H1 (cell line): Measurements from ENCODE around the gene PPP2R2B. TPM values are rescaled to one million over a fixed set of nuclear protein-coding genes. Genes with fewer than 3 reads are reported as not detected.

Experiments
- CTCF ChIA-PET: fragments of 300-600 bp; sonication (Branson Sonifier 250); formaldehyde crosslinking; loops from one replicate; lab custom pipeline; 2021; ENCODE audit not compliant: partially characterized antibody; lab: Charles Lee
- POLR2A ChIA-PET: fragments of 300-600 bp; sonication (Branson Sonifier 250); formaldehyde crosslinking; loops from one replicate; lab custom pipeline; 2021; ENCODE audit warnings: inconsistent platforms; ENCODE audit not compliant: partially characterized antibody; lab: Charles Lee
- DNase-seq, 2 experiments: peaks; one replicate each; pipeline versions ENCODE4 v3.0.0 to v3.0.0-alpha.2; 2010 to 2022; ENCODE audit warnings: low spot score in 2 of 2, low read depth in 1 of 2, mixed read lengths in 1 of 2
- FAIRE-seq: peaks from 2 replicates; lab custom pipeline; 2011; peaks lifted over from hg19 to GRCh38; lab: Jason Lieb, UNC
- H2AFZ ChIP-seq: 2 replicates; pipeline ENCODE4 v1.8.1; 2012; ENCODE audit warnings: low read length, inconsistent platforms
- H2AK5ac ChIP-seq: 2 replicates; pipeline ENCODE4 v1.6.1; 2013; ENCODE audit warnings: low read depth, low read length
- H2BK120ac ChIP-seq: replicated peaks from 2 replicates; pipeline ENCODE3; 2013; ENCODE audit warnings: low read depth, low read length, inconsistent platforms
- H2BK12ac ChIP-seq: 2 replicates; pipeline ENCODE4 v1.6.1; 2013; ENCODE audit warnings: low read depth, low read length
- H2BK15ac ChIP-seq: 2 replicates; pipeline ENCODE4 v1.6.1; 2013; ENCODE audit warnings: low read length
- H2BK20ac ChIP-seq: 2 replicates; pipeline ENCODE4 v1.6.1; 2013; ENCODE audit warnings: low read length
- H2BK5ac ChIP-seq: 2 replicates; pipeline ENCODE4 v1.6.1; 2013; ENCODE audit warnings: low read depth, low read length
- H3K14ac ChIP-seq: 2 replicates; pipeline ENCODE4 v1.6.1; 2013; ENCODE audit warnings: inconsistent platforms; ENCODE audit not compliant: insufficient read length
- H3K18ac ChIP-seq: 2 replicates; pipeline ENCODE4 v1.6.1; 2013; ENCODE audit warnings: low read length; ENCODE audit errors: extremely low read depth
- H3K23ac ChIP-seq: 2 replicates; pipeline ENCODE4 v1.6.1; 2013; ENCODE audit warnings: inconsistent platforms; ENCODE audit not compliant: insufficient read length
- H3K23me2 ChIP-seq: 2 replicates; pipeline ENCODE4 v1.6.1; 2013; ENCODE audit warnings: low read depth, low read length
- H3K27ac ChIP-seq: 2 replicates; pipeline ENCODE4 v1.6.1; 2011; ENCODE audit warnings: low read depth, low read length, inconsistent platforms
- H3K27me3 ChIP-seq, 4 experiments: replicated peaks in 1 of 4; 1 replicate in 1 of 4; 2 replicates in 3 of 4; pipeline versions ENCODE4 v1.6.1 to v1.8.1; 2011 to 2013; ENCODE audit warnings: low read length in 3 of 4, mild to moderate bottlenecking in 3 of 4, inconsistent platforms in 2 of 4, mixed read lengths in 2 of 4, moderate library complexity in 1 of 4; ENCODE audit not compliant: control insufficient read depth in 3 of 4, insufficient read depth in 3 of 4; ENCODE audit errors: extremely low read depth in 1 of 4
- H3K36me3 ChIP-seq, 4 experiments: 2 replicates each; pipeline versions ENCODE4 v1.6.1 to v1.8.1; 2011 to 2013; ENCODE audit warnings: mild to moderate bottlenecking in 4 of 4, low read length in 3 of 4, moderate library complexity in 2 of 4, control low read depth in 1 of 4, inconsistent platforms in 1 of 4; ENCODE audit not compliant: insufficient read depth in 4 of 4, control insufficient read depth in 2 of 4
- H3K4ac ChIP-seq: replicated peaks from 2 replicates; pipeline ENCODE3; 2013; ENCODE audit warnings: low read length, low read depth, mixed read lengths, inconsistent platforms; ENCODE audit not compliant: insufficient read length
- H3K4me1 ChIP-seq, 4 experiments: replicated peaks in 1 of 4; 1 replicate in 1 of 4; 2 replicates in 3 of 4; pipeline versions ENCODE4 v1.6.1 to v1.8.1; 2011 to 2013; ENCODE audit warnings: low read length in 3 of 4, inconsistent platforms in 2 of 4, mixed read lengths in 1 of 4; ENCODE audit not compliant: insufficient read depth in 4 of 4, control insufficient read depth in 3 of 4
- H3K4me2 ChIP-seq, 2 experiments: 2 replicates each; pipeline versions ENCODE4 v1.6.1 to v1.8.1; 2011 to 2013; ENCODE audit warnings: low read depth in 2 of 2, low read length in 2 of 2, control low read depth in 1 of 2, inconsistent platforms in 1 of 2, mild to moderate bottlenecking in 1 of 2; ENCODE audit not compliant: insufficient read depth in 1 of 2
- H3K4me3 ChIP-seq, 4 experiments: fragments of 200-600, 300-600 bp in 1 of 4; sonication (generic), shearing (Covaris generic), sonication (Bioruptor Twin) in 1 of 4; 2 replicates each; pipeline versions ENCODE4 v1.5.1 to v1.8.1; 2011 to 2016; ENCODE audit warnings: low read length in 4 of 4, low read depth in 3 of 4, control low read depth in 2 of 4, inconsistent platforms in 2 of 4, mild to moderate bottlenecking in 2 of 4, mixed read lengths in 1 of 4, moderate library complexity in 1 of 4; ENCODE audit not compliant: insufficient read depth in 2 of 4; ENCODE audit errors: extremely low read depth in 1 of 4
- H3K56ac ChIP-seq: replicated peaks from 2 replicates; pipeline ENCODE3; 2013; ENCODE audit warnings: low read depth, mild to moderate bottlenecking, mixed read lengths, low read length, inconsistent platforms; ENCODE audit not compliant: insufficient read length
- H3K79me1 ChIP-seq: 2 replicates; pipeline ENCODE4 v1.6.1; 2013; ENCODE audit warnings: low read depth, low read length, control low read depth
- H3K79me2 ChIP-seq, 2 experiments: 2 replicates each; pipeline versions ENCODE4 v1.6.1 to v1.8.1; 2012 to 2013; ENCODE audit warnings: low read length in 2 of 2, mild to moderate bottlenecking in 2 of 2, inconsistent platforms in 1 of 2; ENCODE audit not compliant: insufficient read depth in 2 of 2, control insufficient read depth in 1 of 2
- H3K9ac ChIP-seq, 4 experiments: replicated peaks in 1 of 4; 1 replicate in 1 of 4; 2 replicates in 3 of 4; pipeline versions ENCODE4 v1.6.1 to v1.8.1; 2011 to 2013; ENCODE audit warnings: low read depth in 3 of 4, low read length in 3 of 4, control low read depth in 2 of 4, mild to moderate bottlenecking in 2 of 4, moderate library complexity in 2 of 4, inconsistent platforms in 1 of 4; ENCODE audit errors: extremely low read depth in 1 of 4
- H3K9me3 ChIP-seq, 2 experiments: 2 replicates each; pipeline versions ENCODE4 v1.6.1 to v1.8.1; 2012 to 2013; ENCODE audit warnings: mild to moderate bottlenecking in 2 of 2, moderate library complexity in 2 of 2, control low read depth in 1 of 2, inconsistent platforms in 1 of 2, low read depth in 1 of 2, low read length in 1 of 2, mixed read lengths in 1 of 2; ENCODE audit not compliant: insufficient read depth in 2 of 2
- H4K20me1 ChIP-seq, 2 experiments: replicated peaks in 1 of 2; 2 replicates each; pipeline versions ENCODE3 to v1.8.1; 2011 to 2013; ENCODE audit warnings: inconsistent platforms in 2 of 2, low read length in 2 of 2, mild to moderate bottlenecking in 1 of 2; ENCODE audit not compliant: insufficient read depth in 2 of 2, control insufficient read depth in 1 of 2
- H4K5ac ChIP-seq: 2 replicates; pipeline ENCODE4 v1.6.1; 2013; ENCODE audit warnings: low read length, low read depth, mixed read lengths, inconsistent platforms; ENCODE audit not compliant: insufficient read length
- H4K8ac ChIP-seq: 2 replicates; pipeline ENCODE4 v1.8.0; 2013; ENCODE audit warnings: mild to moderate bottlenecking, moderate library complexity, low read length, inconsistent platforms; ENCODE audit not compliant: insufficient read depth; ENCODE audit errors: extremely low read depth
- H4K91ac ChIP-seq: replicated peaks from 2 replicates; pipeline ENCODE3; 2013; ENCODE audit warnings: low read length, mixed read lengths, inconsistent platforms; ENCODE audit not compliant: insufficient read length
- PHF8 ChIP-seq: fragments of 200-600 bp; sonication (generic); conservative IDR thresholded peaks from 2 replicates; pipeline ENCODE4 v1.7.1; 2012; ENCODE audit warnings: low read depth, mild to moderate bottlenecking, inconsistent platforms, low read length, moderate library complexity
- POLR2AphosphoS5 ChIP-seq: IDR thresholded peaks from 2 replicates; pipeline ENCODE4 v1.6.1; 2011; ENCODE audit warnings: low read depth, low read length
- SP1 ChIP-seq: IDR thresholded peaks from 2 replicates; pipeline ENCODE4 v1.6.1; 2011; ENCODE audit warnings: low read depth, low read length
- WGBS, 2 experiments: shearing (Covaris generic) in 1 of 2; methylation state at CpG; one replicate each; pipeline versions ENCODE4 v1.1.6 to v1.1.7; 2013 to 2015; ENCODE audit warnings: low lambda C conversion rate in 2 of 2, mixed read lengths in 2 of 2, inconsistent platforms in 1 of 2, low coverage in 1 of 2, missing lambda C conversion rate in 1 of 2; ENCODE audit not compliant: insufficient replicate concordance in 2 of 2, insufficient coverage in 1 of 2, insufficient read length in 1 of 2; ENCODE audit errors: extremely low coverage in 1 of 2, missing lambda C conversion rate in 1 of 2; 5-methylcytosine and 5-hydroxymethylcytosine counted together
- polyA plus RNA-seq, 7 experiments: library from polyadenylated mRNA; depleted of rRNA in 3 of 7; stranded (reverse) in 5 of 7; unstranded in 2 of 7; fragments of >200 nt in 5 of 7; fragments of 200-250 nt in 2 of 7; gene quantifications; 1 replicate in 5 of 7; 2 replicates in 1 of 7; 4 replicates in 1 of 7; pipeline versions ENCODE4 v1.2.1 to v1.2.3, GENCODE V29; 2011 to 2013; ENCODE audit warnings: missing spikeins in 2 of 7, mixed read lengths in 2 of 7
- total RNA-seq: library from RNA; stranded (reverse); fragmentation: NEBNext Ultra II Directional; extraction: Animal tissue kit (Norgen Biotek cat#: 25700); gene quantifications from 2 replicates; pipeline ENCODE4 v1.2.1, GENCODE V29; 2021
- TF ChIP-seq, protein P1 (sequence below), 3 experiments: IDR thresholded peaks; 1 replicate in 2 of 3; 2 replicates in 1 of 3; pipeline versions ENCODE4 v1.5.1 to v1.6.1; 2011; ENCODE audit warnings: low read length in 3 of 3, mild to moderate bottlenecking in 3 of 3, inconsistent platforms in 2 of 3, low read depth in 1 of 3, moderate library complexity in 1 of 3; ENCODE audit not compliant: insufficient read depth in 1 of 3; ENCODE audit errors: control extremely low read depth in 1 of 3

Gene PPP2R2B
- total and polyA plus RNA-seq, 2 of the 8 experiments (the other 6 are each of a cell fraction or from before 2014, with no cell fraction given): 21.1 to 37.1 TPM

- H3K56ac ChIP-seq: no peak overlapping the region
- H2BK15ac ChIP-seq: no peak overlapping the region
- H3K23ac ChIP-seq: no peak overlapping the region
- FAIRE-seq (no peak), DNase-seq (no peak)
- H2BK12ac ChIP-seq: no peak overlapping the region
- no peak overlapping the region for H2AK5ac ChIP-seq
- H3K23me2 ChIP-seq: no peaks in the 10 kb centered on the region; the same call in 1 of the 2 replicates
- H4K8ac ChIP-seq: no peak overlapping the region
- 78% methylated on average over 2 of the region's 2 CpGs; no CpG with 5 or more reads in 1 of the 2 experiments for WGBS, 2 experiments
- no peak overlapping the region for H3K4me2 ChIP-seq
- no peak overlapping the region for H2BK120ac ChIP-seq
- H3K14ac ChIP-seq: no peak overlapping the region
- peaks cover 0 to 7% (median 3%) of the 10 kb centered on the region in 4 experiments; a peak in 4 of 8 replicates for H3K36me3 ChIP-seq
- H3K18ac ChIP-seq: no peak overlapping the region
- no peaks in the 10 kb centered on the region for H3K9me3 ChIP-seq
- H2BK5ac ChIP-seq: no peak overlapping the region
- no peak overlapping the region for H2AFZ ChIP-seq
- H3K4me1 ChIP-seq: no peaks in the 10 kb centered on the region
- H2BK20ac ChIP-seq: no peak overlapping the region
- H3K4ac ChIP-seq: no peak overlapping the region
- H4K20me1 ChIP-seq: no peaks in the 10 kb centered on the region
- no peaks in the 10 kb centered on the region for H3K27me3 ChIP-seq
- ChIA-PET CTCF (interaction anchor here (0.5 to 3.6 kb wide), 14 partner anchors 10 to 594 kb away, joined by 3 to 22 read pairs (median 5); no protein-coding TSS in a partner anchor), POLR2A (interaction anchor here (1.1 to 1.6 kb wide), 2 partner anchors 9 to 12 kb away, joined by 3 to 7 read pairs; no protein-coding TSS in a partner anchor)
- no peaks in the 10 kb centered on the region for H3K79me1 ChIP-seq
- H3K9ac ChIP-seq: no peak overlapping the region
- no peak overlapping the region for H3K27ac ChIP-seq
- no peak overlapping the region for H4K91ac ChIP-seq
- H3K79me2 ChIP-seq: no peaks in the 10 kb centered on the region
- no peak overlapping the region for H3K4me3 ChIP-seq
- H4K5ac ChIP-seq: no peak overlapping the region
- TF ChIP-seq, protein P1, sequence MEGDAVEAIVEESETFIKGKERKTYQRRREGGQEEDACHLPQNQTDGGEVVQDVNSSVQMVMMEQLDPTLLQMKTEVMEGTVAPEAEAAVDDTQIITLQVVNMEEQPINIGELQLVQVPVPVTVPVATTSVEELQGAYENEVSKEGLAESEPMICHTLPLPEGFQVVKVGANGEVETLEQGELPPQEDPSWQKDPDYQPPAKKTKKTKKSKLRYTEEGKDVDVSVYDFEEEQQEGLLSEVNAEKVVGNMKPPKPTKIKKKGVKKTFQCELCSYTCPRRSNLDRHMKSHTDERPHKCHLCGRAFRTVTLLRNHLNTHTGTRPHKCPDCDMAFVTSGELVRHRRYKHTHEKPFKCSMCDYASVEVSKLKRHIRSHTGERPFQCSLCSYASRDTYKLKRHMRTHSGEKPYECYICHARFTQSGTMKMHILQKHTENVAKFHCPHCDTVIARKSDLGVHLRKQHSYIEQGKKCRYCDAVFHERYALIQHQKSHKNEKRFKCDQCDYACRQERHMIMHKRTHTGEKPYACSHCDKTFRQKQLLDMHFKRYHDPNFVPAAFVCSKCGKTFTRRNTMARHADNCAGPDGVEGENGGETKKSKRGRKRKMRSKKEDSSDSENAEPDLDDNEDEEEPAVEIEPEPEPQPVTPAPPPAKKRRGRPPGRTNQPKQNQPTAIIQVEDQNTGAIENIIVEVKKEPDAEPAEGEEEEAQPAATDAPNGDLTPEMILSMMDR (IDR thresholded peaks at IDR 0.05; ENCODE audit: control extremely low read depth in 1 of 3, insufficient read depth in 1 of 3, low read depth in 1 of 3, low read length in 3 of 3): peak in 2 of 3 experiments; percentile 32 to 42; a peak in 3 of 4 replicates
- TF ChIP-seq SP1 (no peak), PHF8 (no peak), POLR2AphosphoS5 (no peak)
Measured at GRCh38 chr5:146595088-146595487, 283.5 kb downstream of the PPP2R2B start.
